Measurements from ENCODE around the gene PRKCQ.
"Not testable (repeated sequence)": the region's sequence is repeated elsewhere in the genome, so short reads cannot be mapped to it uniquely, and the experiment has no call there.

The PRKCQ gene

DNA sequence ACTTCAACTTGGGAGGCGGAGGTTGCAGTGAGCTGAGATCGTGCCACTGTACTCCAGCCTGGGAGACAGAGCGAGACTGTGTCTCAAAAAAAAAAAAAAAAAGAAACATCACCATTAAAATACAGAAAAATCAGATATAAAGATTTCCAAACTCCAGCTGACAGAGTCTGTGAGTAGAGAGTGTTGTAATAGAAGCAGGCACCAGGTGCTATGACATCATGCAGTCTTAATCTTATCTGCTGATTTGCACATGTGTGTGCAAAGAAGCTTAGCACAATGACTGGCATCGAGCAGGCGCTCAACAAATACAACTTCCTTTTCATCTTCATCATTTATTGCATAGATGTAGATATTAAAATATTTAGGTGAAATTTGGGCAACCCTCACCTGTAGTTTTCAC is 92.2 kb downstream of the PRKCQ start:
- DNase-seq, result no peak

GRCh38 chr10:6486309-6486708 is 93.8 kb downstream of the PRKCQ start:
- no peak for DNase-seq

DNA sequence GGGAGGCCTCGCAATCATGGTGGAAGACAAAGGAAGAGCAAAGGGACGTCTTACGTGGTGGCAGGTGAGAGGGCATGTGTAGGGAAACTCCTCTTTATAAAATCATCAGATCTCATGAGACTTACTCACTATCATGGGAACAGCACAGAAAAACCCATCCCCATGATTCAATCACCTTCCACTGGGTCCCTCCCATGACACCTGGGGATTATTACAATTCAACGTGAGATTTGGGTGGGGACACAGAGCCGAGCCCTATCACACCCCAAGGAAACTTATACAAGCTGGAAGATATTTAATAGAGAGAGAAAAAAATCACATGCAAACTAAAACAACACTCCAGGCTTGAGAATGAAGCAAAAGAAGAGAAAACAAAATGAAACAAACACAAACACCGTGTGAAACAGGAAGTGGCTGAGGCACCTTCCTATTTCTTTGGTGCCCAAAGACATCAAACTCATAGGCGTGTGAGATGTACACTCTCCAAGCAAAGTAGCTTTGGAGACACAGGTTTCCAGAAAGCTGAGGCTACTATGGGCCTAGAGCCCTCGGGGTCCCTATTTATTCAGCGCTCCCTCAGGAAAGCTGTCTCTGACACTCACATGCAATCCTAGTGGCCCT is 97.2 kb downstream of the PRKCQ start:
- no peak for DNase-seq

DNA sequence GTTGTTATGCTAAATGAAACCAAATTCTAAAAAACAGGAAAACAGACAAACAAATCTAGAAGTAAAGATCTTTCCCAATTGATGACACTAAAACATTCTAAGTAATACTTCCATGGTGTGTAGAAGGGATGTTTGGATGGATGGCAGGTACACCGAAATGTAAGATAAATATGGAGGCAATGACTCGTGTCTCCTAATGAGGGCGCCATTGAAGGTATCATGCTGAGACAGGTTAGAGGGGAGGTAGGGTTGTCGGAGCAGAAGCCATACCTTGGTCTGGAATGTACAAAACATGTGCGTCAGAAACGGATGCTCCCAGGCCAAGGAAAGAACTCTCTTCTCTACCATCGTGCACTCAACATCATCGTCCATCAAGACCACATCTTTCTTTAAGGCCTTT is 101.4 kb downstream of the PRKCQ start:
- DNase-seq, result no peak

- no peak for DNase-seq
Observed at GRCh38 chr10:6476989-6477388, 103.1 kb downstream of the PRKCQ start.

GRCh38 chr10:6474871-6475270 is 105.2 kb downstream of the PRKCQ start:
- DNase-seq, result no peak

DNA sequence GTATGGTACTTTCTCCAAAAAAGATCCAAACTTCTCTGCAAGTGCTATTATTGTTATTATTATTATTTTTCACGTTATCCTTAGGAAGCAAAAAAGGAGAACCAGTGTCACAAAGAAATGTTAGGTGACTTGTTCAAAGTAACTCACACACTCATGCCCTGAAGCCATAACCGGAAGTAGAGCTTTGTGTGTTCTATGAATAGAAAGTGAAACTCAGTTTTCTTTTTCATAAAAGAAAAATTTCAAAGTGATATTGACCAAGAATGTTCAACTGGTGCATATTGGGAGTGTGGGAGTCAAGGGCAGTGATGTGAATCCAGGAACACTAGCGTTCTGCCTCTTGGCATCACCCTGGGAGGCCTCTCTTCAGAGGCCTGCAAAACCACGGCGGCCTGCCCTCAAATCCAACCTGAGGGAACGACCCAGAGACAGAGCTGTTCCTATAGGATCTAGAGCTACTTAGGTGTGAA is 106.1 kb downstream of the PRKCQ start:
- no peak for DNase-seq

- DNase-seq, result no peak
Observed at GRCh38 chr10:6473430-6473829, 106.6 kb downstream of the PRKCQ start.

DNA sequence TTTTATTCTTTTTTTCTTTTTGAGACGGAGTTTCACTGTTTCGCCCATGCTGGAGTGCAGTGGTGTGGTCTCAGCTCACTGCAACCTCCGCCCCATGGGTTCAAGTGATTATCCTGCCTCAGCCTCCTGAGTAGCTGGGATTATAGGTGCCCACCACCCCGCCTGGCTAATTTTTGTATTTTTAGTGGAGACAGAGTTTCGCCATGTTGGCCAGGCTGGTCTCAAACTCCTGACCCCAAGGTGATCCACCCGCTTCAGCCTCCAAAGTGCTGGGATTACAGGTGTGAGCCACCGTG is 107.4 kb downstream of the PRKCQ start:
- not testable (repeated sequence) for DNase-seq

DNA sequence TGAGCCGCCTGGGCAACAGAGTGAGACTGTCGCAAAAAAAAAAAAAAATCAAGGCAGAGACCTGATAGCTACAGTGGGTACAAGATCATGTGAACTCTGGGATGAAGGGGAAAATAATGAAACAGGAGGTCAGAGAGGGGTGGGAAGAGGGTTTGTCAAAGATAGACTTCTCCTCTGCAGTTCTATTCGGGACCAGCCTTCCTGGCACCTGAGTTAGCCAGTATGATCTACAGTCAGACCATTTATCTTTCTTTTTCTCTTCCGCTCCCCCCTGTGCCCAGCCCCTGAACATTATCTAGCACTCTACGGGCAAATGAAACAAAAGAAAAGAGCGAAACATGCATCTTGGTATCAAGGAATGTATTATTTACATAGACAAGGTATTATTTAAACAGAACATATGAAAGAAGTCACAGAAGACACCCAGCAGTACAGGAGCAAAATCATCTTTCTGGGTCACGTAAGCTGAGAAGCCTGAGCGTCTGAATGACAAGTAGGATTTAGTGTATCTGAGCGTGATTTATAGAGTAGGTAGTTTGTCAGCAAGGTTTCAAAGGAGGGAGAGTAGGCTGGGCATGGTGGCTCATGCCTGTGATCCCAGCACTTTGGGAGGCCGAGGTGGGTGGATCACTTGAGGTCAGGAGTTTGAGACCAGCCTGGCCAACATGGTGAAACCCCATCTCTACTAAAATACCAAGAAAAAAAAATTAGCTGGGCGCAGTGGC is 109.0 kb downstream of the PRKCQ start:
- no peak for DNase-seq

DNA sequence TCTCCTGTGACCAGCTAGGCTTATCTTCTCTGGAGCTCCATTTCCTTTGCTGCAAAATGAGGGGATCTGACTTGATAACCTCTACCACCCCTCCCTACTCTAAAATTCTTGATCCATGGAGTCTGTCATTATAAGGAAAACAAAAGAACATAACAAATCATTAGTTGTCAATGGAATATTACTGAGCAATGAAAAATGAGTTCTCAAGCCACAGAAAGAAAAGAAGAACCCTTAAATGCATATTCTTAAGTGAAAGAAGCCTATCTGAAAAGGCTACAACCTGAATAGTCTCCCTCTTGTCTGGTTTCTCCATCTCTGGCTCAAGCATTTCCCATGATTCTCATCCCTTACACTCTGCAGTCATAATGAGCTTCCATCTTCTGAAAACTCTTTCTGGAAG is 110.4 kb downstream of the PRKCQ start:
- no peak for DNase-seq

DNA sequence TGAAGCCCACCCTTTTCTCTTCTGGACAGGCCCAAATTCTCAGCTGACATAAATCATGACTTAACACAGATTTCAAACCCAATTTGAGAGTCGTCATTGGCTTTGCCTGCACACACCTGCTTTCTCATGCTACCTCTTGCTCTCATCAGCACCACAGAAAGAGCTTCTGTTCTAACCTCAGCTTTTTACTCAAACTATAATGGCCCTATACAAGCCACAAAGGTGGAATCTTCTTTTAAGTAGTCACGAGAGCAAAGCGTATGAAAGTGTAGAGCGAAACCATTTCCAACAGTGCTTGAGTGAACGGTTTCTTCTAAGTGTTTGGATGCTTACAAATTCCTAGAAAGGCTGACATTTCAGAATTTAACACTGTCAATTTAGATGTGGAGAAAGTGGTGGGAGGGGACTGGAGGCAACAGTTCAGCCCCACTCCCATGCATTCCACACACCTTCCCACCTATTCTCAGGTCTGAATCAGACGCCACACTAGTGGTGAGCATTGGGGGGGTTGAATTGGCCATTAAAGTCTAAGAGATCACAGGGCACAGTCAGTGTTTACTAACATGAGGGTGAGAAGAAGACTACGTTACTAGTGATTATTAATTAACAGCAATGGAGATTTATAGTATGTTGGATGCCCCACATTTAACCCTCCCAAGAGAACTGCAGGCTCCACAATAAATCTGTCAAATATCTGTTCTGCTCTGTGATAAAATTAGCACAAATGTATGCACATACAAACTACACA is 114.0 kb downstream of the PRKCQ start:
- DNase-seq, result no peak

- no peak for DNase-seq
Observed at GRCh38 chr10:6465437-6465836, 114.6 kb downstream of the PRKCQ start.

DNA sequence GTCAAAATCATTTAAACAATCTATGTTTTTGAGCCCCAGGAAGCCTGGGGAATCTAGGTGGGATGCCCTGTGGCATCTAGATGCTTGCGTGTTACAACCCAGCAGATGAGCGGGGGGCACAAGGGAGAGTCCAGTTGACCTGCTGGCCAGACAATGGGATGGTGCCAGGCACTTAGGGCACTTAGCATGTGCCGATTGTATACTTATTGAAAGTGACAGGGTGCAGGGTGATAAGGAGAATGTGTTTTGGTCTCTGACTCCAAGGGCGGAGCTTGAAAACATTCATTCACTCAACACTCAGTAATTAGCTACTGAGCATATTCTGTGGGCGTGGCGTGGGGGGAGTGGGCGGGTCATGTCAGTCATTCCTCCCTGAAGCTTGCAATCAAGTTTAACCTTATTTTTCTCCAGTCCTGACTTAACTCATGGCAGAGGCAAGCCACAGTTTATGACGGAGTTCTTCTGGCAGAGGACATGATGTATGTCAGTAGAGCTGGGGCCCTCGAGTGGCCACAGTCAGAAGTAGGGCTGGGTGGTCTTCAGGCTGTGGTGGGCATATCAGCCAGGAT is 115.1 kb downstream of the PRKCQ start:
- DNase-seq, result no peak

DNA sequence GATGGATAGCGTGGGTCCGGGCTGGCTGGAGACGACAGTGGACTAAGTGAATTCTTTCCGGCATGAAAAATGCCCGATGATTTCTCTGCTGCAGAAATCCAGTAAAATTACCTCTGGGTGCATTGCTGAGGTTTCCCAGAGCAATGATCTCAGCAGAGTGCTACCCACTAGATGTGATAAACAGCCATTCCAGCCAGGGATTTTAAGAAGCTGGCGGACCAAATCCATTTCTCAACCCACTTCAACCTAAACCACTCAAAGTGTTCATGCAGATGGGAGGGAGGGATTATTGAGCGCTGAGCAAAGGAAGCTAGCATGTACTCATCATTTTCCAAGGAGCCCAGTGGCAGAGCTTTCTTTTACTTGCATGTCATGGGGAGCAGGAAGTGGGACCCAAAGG is 116.7 kb downstream of the PRKCQ start:
- DNase-seq, result no peak

- no peak for DNase-seq
Observed at GRCh38 chr10:6461961-6462360, 118.1 kb downstream of the PRKCQ start.

DNA sequence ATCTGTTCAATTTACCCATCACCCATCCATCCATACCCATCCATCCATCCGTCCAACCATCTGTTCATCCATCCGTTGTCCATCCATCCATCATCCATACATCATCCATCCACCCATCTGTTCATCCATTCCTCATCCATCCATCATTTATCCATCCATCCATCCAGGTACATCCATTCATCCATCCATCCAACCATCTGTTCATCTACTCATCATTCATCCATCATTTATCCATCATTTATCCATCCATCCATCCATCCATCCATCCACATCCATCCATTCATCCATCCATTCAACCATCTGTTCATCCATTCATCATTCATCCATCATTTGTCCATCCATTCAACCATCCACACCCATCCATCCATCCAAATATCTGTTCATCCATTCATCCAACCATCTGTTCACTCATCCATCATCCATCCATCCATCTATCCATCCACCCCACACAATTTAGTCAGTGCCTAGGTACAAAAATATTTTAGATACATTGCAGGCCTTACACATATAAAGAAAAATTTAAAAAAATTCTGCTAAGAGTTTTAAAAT is 119.1 kb downstream of the PRKCQ start:
- no peak for DNase-seq

DNA sequence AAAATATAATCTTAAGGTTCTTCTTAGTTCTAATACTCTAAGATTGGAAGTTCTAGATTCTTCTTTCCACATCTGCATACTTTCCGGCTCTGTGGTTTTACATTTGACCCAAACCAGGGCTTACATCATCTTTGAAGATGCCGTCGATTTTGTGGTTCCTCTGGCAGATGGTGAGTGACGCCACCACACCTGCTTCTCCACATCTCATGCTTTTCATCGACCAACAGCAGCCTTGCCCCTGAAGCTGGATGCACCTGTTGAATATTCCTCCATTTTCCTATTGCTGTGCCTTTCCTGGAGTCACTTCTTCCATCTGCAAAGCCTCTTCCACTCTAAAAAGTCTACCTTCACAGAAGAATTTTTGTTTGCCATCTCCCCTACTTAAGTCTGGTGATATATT is 121.3 kb downstream of the PRKCQ start:
- DNase-seq, result no peak

DNA sequence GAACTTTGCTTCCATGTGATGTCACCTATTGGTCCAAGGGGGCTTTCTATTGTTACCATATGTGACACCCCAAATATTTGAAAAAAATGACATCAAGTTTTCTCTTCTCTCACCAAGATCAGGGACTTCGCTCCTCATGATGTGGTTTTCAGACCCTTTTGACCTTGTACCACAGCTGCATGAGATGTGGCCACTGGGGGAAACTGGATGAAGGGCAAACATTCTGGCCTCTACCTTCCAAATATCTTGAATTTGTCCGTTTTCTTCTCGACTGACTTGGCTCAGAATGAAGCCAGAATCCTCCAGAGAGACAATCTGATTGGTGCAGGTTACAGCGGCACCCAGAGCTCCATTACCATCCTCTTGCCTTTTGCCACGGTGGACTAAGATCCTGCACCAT is 122.7 kb downstream of the PRKCQ start:
- no peak for DNase-seq

DNA sequence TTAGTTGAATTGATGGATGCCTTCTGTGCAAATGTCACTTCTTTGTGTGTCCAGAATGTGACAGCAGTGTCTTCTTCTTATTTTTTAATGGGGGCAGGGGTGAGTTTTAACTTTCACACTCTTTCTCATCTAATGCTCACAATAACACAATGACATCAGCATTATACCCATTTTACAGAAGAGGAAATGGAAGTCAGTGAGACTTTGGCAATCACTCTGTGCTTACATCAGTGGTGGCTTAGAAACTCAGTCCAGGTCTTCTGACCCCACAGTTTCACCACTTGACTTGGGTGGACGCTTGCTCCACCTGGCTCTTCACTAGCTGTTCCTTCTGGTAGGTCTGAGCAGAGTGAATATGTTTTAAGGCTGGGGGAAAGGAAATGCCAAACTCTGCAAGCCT is 124.0 kb downstream of the PRKCQ start:
- no peak for DNase-seq

- DNase-seq, result no peak
Observed at GRCh38 chr10:6455592-6455991, 124.5 kb downstream of the PRKCQ start.

DNA sequence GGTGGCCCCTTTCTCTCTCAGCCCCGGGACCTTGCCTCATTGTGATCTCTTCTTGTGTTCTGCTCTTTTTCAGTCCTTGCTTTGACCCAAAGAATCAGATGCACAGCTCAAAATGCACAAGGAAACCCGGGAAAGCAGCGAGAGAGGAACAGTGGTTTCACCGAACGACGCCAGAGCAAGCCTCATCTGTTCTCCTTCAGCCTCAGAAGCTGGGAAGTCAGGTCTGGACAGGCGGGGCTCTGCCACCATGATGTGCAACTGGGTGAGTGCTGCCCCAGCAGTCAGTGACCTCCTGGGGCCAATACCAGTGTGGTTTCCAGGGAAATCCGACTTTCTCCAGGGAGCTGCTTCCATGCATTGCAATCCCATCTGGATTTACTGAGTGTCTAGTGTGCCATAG is 133.4 kb downstream of the PRKCQ start:
- no peak for DNase-seq

- no peak for DNase-seq
Observed at GRCh38 chr10:6445671-6446316, 134.3 kb downstream of the PRKCQ start.

Measured in cortex of kidney (tissue), 1 donor.